Progenitor cell of endocrine pancreas (in vitro differentiated cells): ENCODE results near the gene IFIT1. TPM values are rescaled to one million over a fixed set of nuclear protein-coding genes. Genes with fewer than 3 reads are reported as not detected.
A peak's percentile ranks its signal among the peaks of the same experiment; 100 is the strongest.
"Not testable (repeated sequence)": the region's sequence is repeated elsewhere in the genome, so short reads cannot be mapped to it uniquely, and the experiment has no call there.

Experiments used
- DNase-seq: peaks from one replicate; pipeline ENCODE4 v3.0.0; 2021; ENCODE audit warnings: low spot score; ENCODE audit not compliant: unreplicated experiment
- H3K27ac Mint-ChIP-seq: 2 replicates; pipeline ENCODE4 v1.8.0; 2021; ENCODE audit warnings: mild to moderate bottlenecking, moderate library complexity, mixed read lengths
- H3K27me3 Mint-ChIP-seq: 2 replicates; pipeline ENCODE4 v1.8.0; 2021; ENCODE audit warnings: mixed read lengths
- H3K36me3 Mint-ChIP-seq: 2 replicates; pipeline ENCODE4 v1.8.0; 2022; ENCODE audit warnings: mixed read lengths; ENCODE audit not compliant: insufficient read depth
- H3K4me1 Mint-ChIP-seq: 2 replicates; pipeline ENCODE4 v1.8.0; 2021; ENCODE audit warnings: low read depth, mixed read lengths
- H3K4me3 Mint-ChIP-seq: 2 replicates; pipeline ENCODE4 v1.8.0; 2021; ENCODE audit warnings: low read depth, mild to moderate bottlenecking, moderate library complexity, mixed read lengths
- H3K9me3 Mint-ChIP-seq: 2 replicates; pipeline ENCODE4 v1.8.0; 2021; ENCODE audit warnings: low read depth, mixed read lengths
- total RNA-seq: library from RNA; stranded (reverse); gene quantifications from 2 replicates; pipeline ENCODE4 v1.2.1, GENCODE V29; 2021
- TF ChIP-seq, protein P1 (sequence below): fragments of 200-600 bp; sonication (generic); IDR thresholded peaks from one replicate; pipeline ENCODE4 v1.5.0; 2021; ENCODE audit warnings: antibody characterized with exemption, mild to moderate bottlenecking; ENCODE audit not compliant: unreplicated experiment

Gene IFIT1
- total RNA-seq, 1 donor from 2014 or later, result 0.34 TPM

DNA sequence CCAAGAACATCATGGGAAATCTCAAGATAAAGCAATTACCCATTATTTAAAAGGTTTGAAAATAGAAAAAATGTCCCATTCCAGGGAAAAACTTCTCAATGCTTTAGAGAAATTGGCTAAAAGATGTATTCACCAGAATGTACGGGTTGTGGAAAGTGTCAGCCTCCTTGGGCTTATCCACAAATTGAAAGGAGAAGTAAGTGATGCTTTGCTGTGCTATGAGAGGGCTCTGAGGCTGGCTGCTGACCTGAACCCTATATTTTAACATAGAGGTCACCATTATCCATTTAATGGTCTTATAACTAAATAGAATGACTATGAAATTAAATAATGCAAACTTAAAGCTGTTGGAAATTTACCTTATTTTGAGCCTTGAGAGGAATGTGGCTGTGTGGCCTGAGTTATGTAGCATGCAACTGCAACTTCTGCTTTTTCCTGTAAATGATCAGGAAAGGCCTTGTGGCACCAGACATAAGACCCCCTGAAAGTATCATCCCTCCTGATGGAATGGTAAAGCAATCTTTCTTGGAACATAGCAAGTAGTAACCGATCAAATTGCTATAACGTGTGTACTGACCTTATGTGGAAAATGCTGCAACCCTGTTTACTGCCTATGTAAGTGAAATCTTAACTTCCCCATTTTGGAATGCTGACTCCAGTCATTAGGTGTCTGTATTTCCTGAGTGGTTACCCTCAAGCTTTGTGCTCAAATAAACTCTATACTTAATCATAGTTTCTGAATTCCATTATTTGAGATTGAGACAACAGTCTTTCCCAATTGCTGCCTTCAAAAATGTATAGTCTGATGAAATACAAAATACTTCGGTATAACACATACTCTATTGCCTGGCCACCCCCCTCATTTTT lies 7.7 kb upstream of the IFIT1 start:
- Mint-ChIP-seq H3K4me1 (peaks cover 6% of the 10 kb centered on the region), H3K27me3 (peaks cover 7% of the 10 kb centered on the region), H3K4me3 (no peak overlapping the region), H3K9me3 (no peaks in the 10 kb centered on the region), H3K36me3 (no peaks in the 10 kb centered on the region), H3K27ac (no peak overlapping the region)
- DNase-seq, result no peak
- TF ChIP-seq, protein P1, sequence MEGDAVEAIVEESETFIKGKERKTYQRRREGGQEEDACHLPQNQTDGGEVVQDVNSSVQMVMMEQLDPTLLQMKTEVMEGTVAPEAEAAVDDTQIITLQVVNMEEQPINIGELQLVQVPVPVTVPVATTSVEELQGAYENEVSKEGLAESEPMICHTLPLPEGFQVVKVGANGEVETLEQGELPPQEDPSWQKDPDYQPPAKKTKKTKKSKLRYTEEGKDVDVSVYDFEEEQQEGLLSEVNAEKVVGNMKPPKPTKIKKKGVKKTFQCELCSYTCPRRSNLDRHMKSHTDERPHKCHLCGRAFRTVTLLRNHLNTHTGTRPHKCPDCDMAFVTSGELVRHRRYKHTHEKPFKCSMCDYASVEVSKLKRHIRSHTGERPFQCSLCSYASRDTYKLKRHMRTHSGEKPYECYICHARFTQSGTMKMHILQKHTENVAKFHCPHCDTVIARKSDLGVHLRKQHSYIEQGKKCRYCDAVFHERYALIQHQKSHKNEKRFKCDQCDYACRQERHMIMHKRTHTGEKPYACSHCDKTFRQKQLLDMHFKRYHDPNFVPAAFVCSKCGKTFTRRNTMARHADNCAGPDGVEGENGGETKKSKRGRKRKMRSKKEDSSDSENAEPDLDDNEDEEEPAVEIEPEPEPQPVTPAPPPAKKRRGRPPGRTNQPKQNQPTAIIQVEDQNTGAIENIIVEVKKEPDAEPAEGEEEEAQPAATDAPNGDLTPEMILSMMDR, result no peak

DNA sequence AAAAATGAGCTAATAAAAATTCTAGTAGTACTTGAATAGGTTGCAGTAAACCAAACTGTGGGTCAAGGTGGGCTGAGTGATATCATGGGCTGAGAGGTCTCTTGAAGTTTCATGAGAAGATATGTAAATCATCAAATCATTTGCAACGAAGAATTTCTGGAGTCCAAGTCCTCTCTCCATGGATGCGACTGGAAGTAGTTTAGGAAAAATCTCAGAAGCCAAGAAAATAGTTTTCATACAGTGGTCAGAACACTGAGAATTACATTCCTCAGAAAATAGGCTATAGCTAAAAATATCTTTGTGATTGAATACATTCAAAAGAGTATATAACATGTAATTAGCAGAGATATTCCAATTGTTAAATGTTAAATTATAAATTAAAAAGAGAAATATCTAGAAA lies 3.6 kb upstream of the IFIT1 start:
- no peaks in the 10 kb centered on the region for H3K27me3 Mint-ChIP-seq
- no peak for DNase-seq
- H3K4me3 Mint-ChIP-seq, result no peak overlapping the region
- H3K4me1 Mint-ChIP-seq, result peaks cover 6% of the 10 kb centered on the region
- H3K36me3 Mint-ChIP-seq, result no peaks in the 10 kb centered on the region
- no peak overlapping the region for H3K27ac Mint-ChIP-seq
- no peaks in the 10 kb centered on the region for H3K9me3 Mint-ChIP-seq
- TF ChIP-seq, protein P1, result no peak

DNA sequence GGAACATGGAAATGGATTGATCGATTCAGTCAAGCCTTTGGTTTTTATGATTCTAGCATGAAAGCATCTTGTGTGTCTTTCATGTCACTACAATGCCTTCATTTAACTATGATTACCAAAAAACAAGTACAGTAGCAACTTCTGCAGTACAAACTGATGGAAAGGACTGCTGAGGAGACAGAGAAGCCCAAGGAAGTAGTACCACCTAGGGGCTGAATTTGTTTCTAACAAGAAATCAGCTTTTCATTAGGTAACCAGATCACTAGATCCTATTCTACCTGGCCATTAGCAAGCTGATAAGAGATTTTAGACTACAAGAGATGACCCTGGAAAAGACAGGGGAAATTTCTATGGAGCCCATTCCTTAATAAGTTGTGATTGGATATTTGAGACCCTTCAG lies 3.2 kb upstream of the IFIT1 start:
- TF ChIP-seq, protein P1, result peak; percentile 41
- Mint-ChIP-seq H3K36me3 (no peaks in the 10 kb centered on the region), H3K4me3 (no peak overlapping the region), H3K27ac (no peak overlapping the region), H3K4me1 (peaks cover 6% of the 10 kb centered on the region), H3K9me3 (no peaks in the 10 kb centered on the region), H3K27me3 (no peaks in the 10 kb centered on the region)
- DNase-seq, result no peak

DNA sequence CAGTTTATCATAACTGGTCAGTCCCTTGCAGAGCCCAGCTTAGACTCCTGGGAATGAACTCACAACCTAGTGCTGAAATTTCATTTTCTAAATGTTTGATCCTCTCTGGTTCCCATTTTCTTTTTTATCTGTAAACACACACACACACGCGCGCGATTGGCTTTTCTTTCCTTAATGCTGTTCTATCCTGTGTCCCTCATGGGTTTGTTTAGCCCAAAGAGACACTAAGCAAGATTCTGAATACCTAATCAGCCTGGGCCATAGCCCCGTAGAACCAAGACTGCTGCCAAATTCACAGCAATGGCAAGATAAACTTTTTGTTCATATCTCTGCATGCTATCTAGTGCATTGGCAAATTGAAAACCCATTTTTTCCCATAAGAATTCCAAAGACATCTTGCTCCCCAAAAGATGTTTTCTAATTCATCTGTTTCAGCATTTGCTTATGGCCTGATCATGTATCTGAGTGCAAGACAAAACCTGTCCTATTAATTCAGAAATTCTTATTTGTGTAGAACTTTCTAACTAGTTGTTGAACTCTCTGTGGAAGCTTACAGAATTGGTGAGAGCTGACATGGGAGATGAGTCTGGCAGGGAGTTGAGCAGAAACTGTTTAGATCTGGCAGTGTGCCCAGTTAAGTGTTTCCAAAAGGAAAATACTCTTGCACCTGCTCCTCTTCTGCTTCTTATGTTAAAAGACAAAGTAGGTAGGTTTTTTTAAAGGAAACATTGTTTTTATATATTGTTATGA lies 1.8 kb upstream of the IFIT1 start:
- no peak for DNase-seq
- Mint-ChIP-seq H3K27ac (no peak overlapping the region), H3K4me3 (no peak overlapping the region), H3K9me3 (no peaks in the 10 kb centered on the region), H3K4me1 (peaks cover 6% of the 10 kb centered on the region), H3K27me3 (no peaks in the 10 kb centered on the region), H3K36me3 (no peaks in the 10 kb centered on the region)
- TF ChIP-seq, protein P1, result no peak

DNA sequence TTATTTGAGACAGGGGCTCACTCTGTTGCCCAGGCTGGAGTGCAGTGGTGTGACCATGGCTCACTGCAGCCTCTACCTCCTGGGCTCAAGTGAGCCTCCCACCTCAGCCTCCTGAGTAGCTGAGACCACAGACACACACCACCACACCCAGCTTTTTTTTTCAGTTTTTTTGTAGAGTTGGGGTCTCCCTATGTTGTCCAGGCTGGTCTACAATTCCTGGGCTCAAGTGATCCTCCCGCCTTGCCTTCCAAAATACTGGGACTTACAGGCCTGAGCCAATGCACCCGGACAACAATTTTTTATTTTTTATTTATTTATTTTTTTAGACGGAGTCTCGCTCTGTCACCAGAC lies 1.2 kb upstream of the IFIT1 start:
- not testable (repeated sequence) for H3K4me1 Mint-ChIP-seq, H3K4me3 Mint-ChIP-seq, H3K36me3 Mint-ChIP-seq, H3K9me3 Mint-ChIP-seq, H3K27ac Mint-ChIP-seq, DNase-seq, H3K27me3 Mint-ChIP-seq
